Activated CD8-positive, alpha-beta T cell treated with anti-CD3 and anti-CD28 coated beads for 36 hours (primary cell): ENCODE results near the gene TXNDC15. TPM values are rescaled to one million over a fixed set of nuclear protein-coding genes. Genes with fewer than 3 reads are reported as not detected.

Experiments
- ATAC-seq: fragments of 200-7000 bp; cut with Tn5 transposase; one replicate; pipeline ENCODE4 v1.10.0; 2021; ENCODE audit warnings: mild to moderate bottlenecking, moderate library complexity
- CTCF ChIA-PET: fragments of 350-600 bp; sonication (Branson Sonifier 250); formaldehyde crosslinking; loops from one replicate; lab custom pipeline; 2021; ENCODE audit warnings: antibody characterized with exemption; lab: Charles Lee
- POLR2A ChIA-PET: fragments of 350-600 bp; sonication (Branson Sonifier 250); formaldehyde crosslinking; loops from one replicate; lab custom pipeline; 2021; ENCODE audit warnings: antibody characterized with exemption; lab: Charles Lee
- DNase-seq: peaks from one replicate; pipeline ENCODE4 v3.0.0-alpha.2; 2020
- H3K27ac Mint-ChIP-seq: one replicate; pipeline ENCODE4 v1.8.0; 2021; ENCODE audit warnings: mild to moderate bottlenecking, mixed read lengths
- H3K27me3 Mint-ChIP-seq: one replicate; pipeline ENCODE4 v1.8.0; 2021; ENCODE audit warnings: mixed read lengths
- H3K36me3 Mint-ChIP-seq: one replicate; pipeline ENCODE4 v1.8.0; 2021; ENCODE audit warnings: low read depth, mixed read lengths
- H3K4me1 Mint-ChIP-seq: one replicate; pipeline ENCODE4 v1.8.0; 2021; ENCODE audit warnings: low read depth, mixed read lengths
- H3K4me3 Mint-ChIP-seq: one replicate; pipeline ENCODE4 v1.8.0; 2021; ENCODE audit warnings: mild to moderate bottlenecking, moderate library complexity, mixed read lengths
- H3K9me3 Mint-ChIP-seq: one replicate; pipeline ENCODE4 v1.8.0; 2021; ENCODE audit warnings: mixed read lengths
- CTCF ChIP-seq: fragments of 200-600 bp; IDR thresholded peaks from one replicate; pipeline ENCODE4 v1.8.0; 2022; ENCODE audit warnings: antibody characterized with exemption, mild to moderate bottlenecking
- intact Hi-C: fragments of 100-400 bp; cut with micrococcal nuclease; formaldehyde crosslinking; loops from one replicate; pipeline ENCODE4 v1.10.0; 2022
- total RNA-seq, 2 experiments: library from RNA; stranded (reverse); gene quantifications; one replicate each; pipeline ENCODE4 v1.2.3, GENCODE V29; 2021

The TXNDC15 gene
- total RNA-seq, 2 experiments from 2014 or later = 17.1 to 26.7 TPM

- H3K36me3 Mint-ChIP-seq = peaks cover 9% of the 10 kb centered on the region
- CTCF ChIA-PET = no interaction called here
These were observed 58.3 kb downstream of the TXNDC15 start for GRCh38 chr5:134932508-134932907.

GRCh38 chr5:134934202-134934601 lies 60.0 kb downstream of the TXNDC15 start:
- ChIA-PET POLR2A (interaction anchor here (0.6 kb wide), 1 partner anchor 8 kb away, joined by 3 read pairs; no protein-coding TSS in a partner anchor), CTCF (no interaction called here)
- H3K27me3 Mint-ChIP-seq = no peaks in the 10 kb centered on the region
- no peak overlapping the region for H3K4me3 Mint-ChIP-seq
- no peak overlapping the region for H3K27ac Mint-ChIP-seq
- intact Hi-C loops = no loop called here
- no peak for ATAC-seq
- DNase-seq = no peak
- no peaks in the 10 kb centered on the region for H3K9me3 Mint-ChIP-seq
- no peak for TF ChIP-seq CTCF
- H3K4me1 Mint-ChIP-seq = no peaks in the 10 kb centered on the region
- peaks cover 7% of the 10 kb centered on the region for H3K36me3 Mint-ChIP-seq

More at GRCh38 chr5:134932508-134932907, 58.3 kb downstream of the TXNDC15 start:
- no peak overlapping the region for H3K4me3 Mint-ChIP-seq
- H3K9me3 Mint-ChIP-seq = no peaks in the 10 kb centered on the region
- no peak overlapping the region for H3K27ac Mint-ChIP-seq
- POLR2A ChIA-PET = no interaction called here
- no peaks in the 10 kb centered on the region for H3K4me1 Mint-ChIP-seq
- intact Hi-C loops = no loop called here
- no peaks in the 10 kb centered on the region for H3K27me3 Mint-ChIP-seq
- no peak for ATAC-seq
- no peak for DNase-seq
- TF ChIP-seq CTCF = no peak

- Mint-ChIP-seq H3K36me3 (peaks cover 4% of the 10 kb centered on the region), H3K4me1 (no peaks in the 10 kb centered on the region), H3K27ac (no peak overlapping the region), H3K4me3 (no peak overlapping the region), H3K27me3 (no peaks in the 10 kb centered on the region), H3K9me3 (no peaks in the 10 kb centered on the region)
- CTCF ChIA-PET = no interaction called here
- no peak for DNase-seq
- intact Hi-C loops = no loop called here
- POLR2A ChIA-PET = no interaction called here
- no peak for TF ChIP-seq CTCF
- no peak for ATAC-seq
These were observed 61.8 kb downstream of the TXNDC15 start for GRCh38 chr5:134935711-134936602.

- no peak for DNase-seq
- peaks cover 8% of the 10 kb centered on the region for H3K36me3 Mint-ChIP-seq
- TF ChIP-seq CTCF = no peak
- no peak overlapping the region for H3K27ac Mint-ChIP-seq
- intact Hi-C loops = no loop called here
- no peak overlapping the region for H3K4me3 Mint-ChIP-seq
- H3K9me3 Mint-ChIP-seq = no peaks in the 10 kb centered on the region
- no peak for ATAC-seq
- H3K27me3 Mint-ChIP-seq = no peaks in the 10 kb centered on the region
- ChIA-PET CTCF (no interaction called here), POLR2A (no interaction called here)
- H3K4me1 Mint-ChIP-seq = no peaks in the 10 kb centered on the region
These were observed 63.4 kb downstream of the TXNDC15 start for GRCh38 chr5:134937526-134937925.

- ATAC-seq (no peak), DNase-seq (no peak)
- H3K4me3 Mint-ChIP-seq = no peak overlapping the region
- TF ChIP-seq CTCF = no peak
- peaks cover 8% of the 10 kb centered on the region for H3K36me3 Mint-ChIP-seq
- ChIA-PET CTCF (no interaction called here), POLR2A (no interaction called here)
- H3K27ac Mint-ChIP-seq = no peak overlapping the region
- intact Hi-C loops = no loop called here
- no peaks in the 10 kb centered on the region for H3K4me1 Mint-ChIP-seq
- no peaks in the 10 kb centered on the region for H3K9me3 Mint-ChIP-seq
- H3K27me3 Mint-ChIP-seq = no peaks in the 10 kb centered on the region
These were observed 63.9 kb downstream of the TXNDC15 start for GRCh38 chr5:134938030-134938429.
